Ishikawa (cell line): Measurements from ENCODE around the gene LAMP5.

ENCODE experiments used
- CEBPB ChIP-seq: IDR thresholded peaks from 2 replicates; pipeline ENCODE4 v1.6.1; 2012
- CREB1 ChIP-seq: IDR thresholded peaks from 2 replicates; pipeline ENCODE4 v1.6.1; 2012; ENCODE audit warnings: low read depth
- EGR1 ChIP-seq: IDR thresholded peaks from 2 replicates; pipeline ENCODE4 v1.6.1; 2012
- EP300 ChIP-seq: IDR thresholded peaks from 2 replicates; pipeline ENCODE4 v1.6.1; 2012; ENCODE audit warnings: borderline replicate concordance
- FOXM1 ChIP-seq: IDR thresholded peaks from 2 replicates; pipeline ENCODE4 v1.6.1; 2012; ENCODE audit warnings: low read depth, borderline replicate concordance
- MAX ChIP-seq: IDR thresholded peaks from 2 replicates; pipeline ENCODE4 v1.6.1; 2012
- NFIC ChIP-seq: IDR thresholded peaks from 2 replicates; pipeline ENCODE4 v1.6.1; 2012
- RAD21 ChIP-seq: IDR thresholded peaks from 2 replicates; pipeline ENCODE4 v1.6.1; 2012; ENCODE audit warnings: low read depth
- TAF1 ChIP-seq: IDR thresholded peaks from 2 replicates; pipeline ENCODE4 v1.6.1; 2012; ENCODE audit warnings: low read depth, mild to moderate bottlenecking
- TCF12 ChIP-seq: IDR thresholded peaks from 2 replicates; pipeline ENCODE4 v1.6.1; 2012; ENCODE audit warnings: low read depth
- TEAD4 ChIP-seq: IDR thresholded peaks from 2 replicates; pipeline ENCODE4 v1.6.1; 2012
- YY1 ChIP-seq: IDR thresholded peaks from 2 replicates; pipeline ENCODE4 v1.6.1; 2012; ENCODE audit warnings: low read depth
- ZBTB7A ChIP-seq: IDR thresholded peaks from 2 replicates; pipeline ENCODE4 v1.6.1; 2012; ENCODE audit warnings: low read depth
- TF ChIP-seq, protein P1 (sequence below): IDR thresholded peaks from 2 replicates; pipeline ENCODE4 v1.6.1; 2012
- TF ChIP-seq, protein P2 (sequence below): IDR thresholded peaks from 2 replicates; pipeline ENCODE4 v1.6.1; 2012; ENCODE audit warnings: low read depth, mild to moderate bottlenecking

LAMP5 gene

DNA sequence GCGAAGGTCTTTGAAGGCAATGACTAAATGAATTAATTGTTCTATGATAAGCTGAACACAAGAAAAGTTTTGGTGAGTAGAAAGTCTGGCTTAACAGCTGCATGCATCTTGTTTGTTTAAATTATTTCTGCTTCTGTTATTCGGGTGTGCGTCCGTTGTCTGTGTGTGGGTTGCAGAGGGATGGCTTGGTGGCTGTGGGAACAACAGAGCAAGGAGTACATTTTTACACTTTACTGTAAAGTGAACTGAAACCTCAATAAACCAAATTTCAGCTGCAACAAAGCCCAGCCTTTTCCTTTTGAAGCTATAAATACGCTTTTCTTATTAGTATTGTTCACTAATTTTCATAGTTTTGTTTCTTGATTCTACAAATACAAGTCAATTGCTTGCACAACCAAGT lies 3.5 kb upstream of the LAMP5 start:
- TF ChIP-seq NFIC (no peak), ZBTB7A (no peak), EGR1 (no peak), MAX (no peak), CEBPB (no peak)
- TF ChIP-seq, protein P1, sequence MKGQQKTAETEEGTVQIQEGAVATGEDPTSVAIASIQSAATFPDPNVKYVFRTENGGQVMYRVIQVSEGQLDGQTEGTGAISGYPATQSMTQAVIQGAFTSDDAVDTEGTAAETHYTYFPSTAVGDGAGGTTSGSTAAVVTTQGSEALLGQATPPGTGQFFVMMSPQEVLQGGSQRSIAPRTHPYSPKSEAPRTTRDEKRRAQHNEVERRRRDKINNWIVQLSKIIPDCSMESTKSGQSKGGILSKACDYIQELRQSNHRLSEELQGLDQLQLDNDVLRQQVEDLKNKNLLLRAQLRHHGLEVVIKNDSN, result no peak

- TF ChIP-seq ZBTB7A (no peak), NFIC (no peak), TEAD4 (no peak), RAD21 (no peak), CREB1 (no peak), FOXM1 (no peak), MAX (no peak), YY1 (no peak), TCF12 (no peak), TAF1 (no peak), EGR1 (no peak), EP300 (no peak), CEBPB (no peak)
- TF ChIP-seq, protein P2, sequence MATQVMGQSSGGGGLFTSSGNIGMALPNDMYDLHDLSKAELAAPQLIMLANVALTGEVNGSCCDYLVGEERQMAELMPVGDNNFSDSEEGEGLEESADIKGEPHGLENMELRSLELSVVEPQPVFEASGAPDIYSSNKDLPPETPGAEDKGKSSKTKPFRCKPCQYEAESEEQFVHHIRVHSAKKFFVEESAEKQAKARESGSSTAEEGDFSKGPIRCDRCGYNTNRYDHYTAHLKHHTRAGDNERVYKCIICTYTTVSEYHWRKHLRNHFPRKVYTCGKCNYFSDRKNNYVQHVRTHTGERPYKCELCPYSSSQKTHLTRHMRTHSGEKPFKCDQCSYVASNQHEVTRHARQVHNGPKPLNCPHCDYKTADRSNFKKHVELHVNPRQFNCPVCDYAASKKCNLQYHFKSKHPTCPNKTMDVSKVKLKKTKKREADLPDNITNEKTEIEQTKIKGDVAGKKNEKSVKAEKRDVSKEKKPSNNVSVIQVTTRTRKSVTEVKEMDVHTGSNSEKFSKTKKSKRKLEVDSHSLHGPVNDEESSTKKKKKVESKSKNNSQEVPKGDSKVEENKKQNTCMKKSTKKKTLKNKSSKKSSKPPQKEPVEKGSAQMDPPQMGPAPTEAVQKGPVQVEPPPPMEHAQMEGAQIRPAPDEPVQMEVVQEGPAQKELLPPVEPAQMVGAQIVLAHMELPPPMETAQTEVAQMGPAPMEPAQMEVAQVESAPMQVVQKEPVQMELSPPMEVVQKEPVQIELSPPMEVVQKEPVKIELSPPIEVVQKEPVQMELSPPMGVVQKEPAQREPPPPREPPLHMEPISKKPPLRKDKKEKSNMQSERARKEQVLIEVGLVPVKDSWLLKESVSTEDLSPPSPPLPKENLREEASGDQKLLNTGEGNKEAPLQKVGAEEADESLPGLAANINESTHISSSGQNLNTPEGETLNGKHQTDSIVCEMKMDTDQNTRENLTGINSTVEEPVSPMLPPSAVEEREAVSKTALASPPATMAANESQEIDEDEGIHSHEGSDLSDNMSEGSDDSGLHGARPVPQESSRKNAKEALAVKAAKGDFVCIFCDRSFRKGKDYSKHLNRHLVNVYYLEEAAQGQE, result no peak
- TF ChIP-seq, protein P1, result no peak
Observed at GRCh38 chr20:9514072-9514460, 324 bp upstream of the LAMP5 start.

- TF ChIP-seq CEBPB (no peak), EGR1 (no peak), MAX (no peak), NFIC (no peak), FOXM1 (no peak), ZBTB7A (no peak), RAD21 (no peak), TEAD4 (no peak), TAF1 (no peak), CREB1 (no peak)
- TF ChIP-seq, protein P1, result no peak
Observed at GRCh38 chr20:9515214-9515585, 810 bp downstream of the LAMP5 start.

DNA sequence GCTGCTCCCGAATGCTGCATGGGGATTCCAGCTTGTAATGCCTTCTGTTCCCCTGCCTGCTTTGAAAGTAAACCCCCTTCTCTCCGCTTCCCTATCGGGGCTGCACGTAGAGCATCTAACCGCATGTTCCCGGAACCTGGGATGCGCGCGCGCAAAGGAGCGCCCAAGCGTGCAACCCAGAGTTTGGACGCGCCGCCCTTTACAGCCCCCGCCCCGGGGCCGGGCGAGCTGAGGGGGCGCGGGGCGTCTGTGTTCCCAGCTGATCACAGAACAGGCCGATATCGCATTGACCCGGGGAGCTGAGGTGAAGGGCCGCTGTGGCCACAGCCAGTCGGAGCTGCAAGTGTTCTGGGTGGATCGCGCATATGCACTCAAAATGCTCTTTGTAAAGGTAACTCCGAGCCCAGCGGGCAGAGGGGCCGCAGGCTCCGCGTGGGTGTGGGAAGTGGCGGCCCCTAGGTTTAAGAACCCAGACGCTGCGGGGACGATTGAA lies 1.4 kb downstream of the LAMP5 start:
- TF ChIP-seq CREB1, result no peak
- TF ChIP-seq CEBPB, result no peak
- TF ChIP-seq EP300, result no peak
- no peak for TF ChIP-seq RAD21
- no peak for TF ChIP-seq FOXM1
- TF ChIP-seq TAF1, result no peak
- TF ChIP-seq, protein P1, result no peak
- TF ChIP-seq TEAD4, result no peak
- TF ChIP-seq ZBTB7A, result no peak
- no peak for TF ChIP-seq EGR1
- no peak for TF ChIP-seq NFIC

DNA sequence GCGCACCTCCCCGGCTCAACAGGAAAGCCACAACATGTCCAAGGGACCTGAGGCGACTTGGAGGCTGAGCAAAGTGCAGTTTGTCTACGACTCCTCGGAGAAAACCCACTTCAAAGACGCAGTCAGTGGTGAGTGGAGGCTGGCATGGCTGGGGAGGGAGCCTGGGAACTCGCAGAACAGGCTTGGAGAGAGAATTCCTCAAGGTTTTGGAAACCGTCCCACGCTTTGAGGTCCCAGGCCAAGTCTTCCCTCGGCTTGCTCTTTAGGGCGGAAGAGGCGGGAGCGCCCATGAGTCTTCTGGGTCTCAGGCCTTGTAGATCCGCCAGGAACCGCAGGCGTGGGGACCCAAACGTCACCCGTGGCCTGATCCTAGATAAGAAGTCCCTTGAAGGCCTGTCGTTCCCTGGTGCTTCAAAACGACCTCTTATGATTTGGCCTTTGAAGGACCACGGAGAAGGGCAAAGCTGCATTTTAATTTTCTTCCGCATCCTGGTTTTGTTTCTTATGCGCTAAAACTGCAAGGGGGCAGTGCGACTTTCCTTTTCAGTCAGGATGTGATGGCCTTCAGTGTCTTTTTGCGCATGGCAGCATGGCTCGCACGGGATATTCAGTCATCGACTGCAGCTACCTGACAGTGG lies 2.0 kb downstream of the LAMP5 start:
- no peak for TF ChIP-seq YY1

- no peak for TF ChIP-seq TCF12
- no peak for TF ChIP-seq TAF1
- no peak for TF ChIP-seq RAD21
- no peak for TF ChIP-seq EP300
- no peak for TF ChIP-seq CREB1
- TF ChIP-seq ZBTB7A, result no peak
- TF ChIP-seq, protein P1, result no peak
- TF ChIP-seq MAX, result no peak
- TF ChIP-seq EGR1, result no peak
- TF ChIP-seq FOXM1, result no peak
- TF ChIP-seq TEAD4, result no peak
- TF ChIP-seq CEBPB, result no peak
- no peak for TF ChIP-seq YY1
- no peak for TF ChIP-seq NFIC
- TF ChIP-seq, protein P2, result no peak
Observed at GRCh38 chr20:9517297-9518162, 3.1 kb downstream of the LAMP5 start.
